H9 (cell line): ENCODE data around the gene IL13RA2. TPM values are rescaled to one million over a fixed set of nuclear protein-coding genes. Genes with fewer than 3 reads are reported as not detected.

Experiments used
- DNase-seq: peaks from one replicate; pipeline ENCODE4 v3.0.0-alpha.2; 2017
- H2AFZ ChIP-seq: one replicate; pipeline ENCODE4 v1.6.1; 2013; ENCODE audit warnings: mild to moderate bottlenecking, low read length, control low read depth, moderate library complexity
- H2AK5ac ChIP-seq: 2 replicates; pipeline ENCODE4 v1.6.1; 2013; ENCODE audit warnings: low read length, control low read depth, mixed read lengths; ENCODE audit not compliant: insufficient read length
- H2BK120ac ChIP-seq: one replicate; pipeline ENCODE4 v1.6.1; 2013; ENCODE audit warnings: low read depth, mild to moderate bottlenecking, low read length, control low read depth, inconsistent platforms; ENCODE audit not compliant: poor library complexity, severe bottlenecking
- H2BK12ac ChIP-seq: 2 replicates; pipeline ENCODE4 v1.6.1; 2013; ENCODE audit warnings: low read length, control low read depth, mixed read lengths, low read depth; ENCODE audit not compliant: insufficient read length
- H2BK15ac ChIP-seq: 2 replicates; pipeline ENCODE4 v1.6.1; 2013; ENCODE audit warnings: low read depth, low read length, control low read depth
- H2BK20ac ChIP-seq: one replicate; pipeline ENCODE4 v1.6.1; 2013; ENCODE audit warnings: low read depth, mild to moderate bottlenecking, low read length, control low read depth, inconsistent platforms; ENCODE audit not compliant: poor library complexity, severe bottlenecking
- H2BK5ac ChIP-seq: 2 replicates; pipeline ENCODE4 v1.6.1; 2013; ENCODE audit warnings: low read length, control low read depth, mixed read lengths; ENCODE audit not compliant: insufficient read length
- H3K14ac ChIP-seq: 2 replicates; pipeline ENCODE4 v1.6.1; 2013; ENCODE audit warnings: low read length, control low read depth; ENCODE audit not compliant: insufficient read depth
- H3K18ac ChIP-seq: 2 replicates; pipeline ENCODE4 v1.6.1; 2013; ENCODE audit warnings: low read depth, mild to moderate bottlenecking, mixed read lengths, low read length, control low read depth; ENCODE audit not compliant: insufficient read length
- H3K23ac ChIP-seq: 2 replicates; pipeline ENCODE4 v1.6.1; 2013; ENCODE audit warnings: low read length, control low read depth, mixed read lengths, low read depth; ENCODE audit not compliant: insufficient read length
- H3K23me2 ChIP-seq: 2 replicates; pipeline ENCODE4 v1.6.1; 2013; ENCODE audit warnings: low read depth, mild to moderate bottlenecking, mixed read lengths, low read length, control low read depth; ENCODE audit not compliant: insufficient read length, poor library complexity, severe bottlenecking
- H3K27ac ChIP-seq: 2 replicates; pipeline ENCODE4 v1.5.1; 2013; ENCODE audit warnings: low read length, control low read depth, mixed read lengths, low read depth; ENCODE audit not compliant: insufficient read length
- H3K27me3 ChIP-seq: 2 replicates; pipeline ENCODE4 v1.6.1; 2013; ENCODE audit warnings: low read length, control low read depth, inconsistent platforms; ENCODE audit not compliant: insufficient read depth
- H3K4ac ChIP-seq: 2 replicates; pipeline ENCODE4 v1.6.1; 2013; ENCODE audit warnings: low read depth, mild to moderate bottlenecking, control low read depth, inconsistent platforms, low read length, moderate library complexity
- H3K4me1 ChIP-seq: 2 replicates; pipeline ENCODE4 v1.6.1; 2013; ENCODE audit warnings: low read length, control low read depth, inconsistent platforms; ENCODE audit not compliant: insufficient read depth
- H3K4me2 ChIP-seq: 2 replicates; pipeline ENCODE4 v1.6.1; 2013; ENCODE audit warnings: low read length, control low read depth, mixed read lengths; ENCODE audit not compliant: insufficient read length, insufficient read depth
- H3K56ac ChIP-seq: 2 replicates; pipeline ENCODE4 v1.6.1; 2013; ENCODE audit warnings: low read depth, mild to moderate bottlenecking, mixed read lengths, low read length, control low read depth; ENCODE audit not compliant: insufficient read length
- H3K79me1 ChIP-seq: 2 replicates; pipeline ENCODE4 v1.6.1; 2013; ENCODE audit warnings: low read depth, mild to moderate bottlenecking, moderate library complexity, low read length, control low read depth, inconsistent platforms; ENCODE audit not compliant: insufficient read depth, poor library complexity, severe bottlenecking
- H3K79me2 ChIP-seq: 2 replicates; pipeline ENCODE4 v1.6.1; 2013; ENCODE audit warnings: low read length, control low read depth, inconsistent platforms; ENCODE audit not compliant: insufficient read depth
- H3K9ac ChIP-seq: 2 replicates; pipeline ENCODE4 v1.6.1; 2013; ENCODE audit warnings: low read length, control low read depth, mixed read lengths; ENCODE audit not compliant: insufficient read length; ENCODE audit errors: extremely low read depth
- H3K9me3 ChIP-seq: one replicate; pipeline ENCODE4 v1.6.1; 2013; ENCODE audit warnings: low read depth, low read length, inconsistent platforms; ENCODE audit not compliant: control insufficient read depth
- H3T11ph ChIP-seq: one replicate; pipeline ENCODE4 v1.6.1; 2013; ENCODE audit warnings: mild to moderate bottlenecking, low read length, control low read depth, inconsistent platforms
- H4K20me1 ChIP-seq: one replicate; pipeline ENCODE4 v1.6.1; 2013; ENCODE audit not compliant: control insufficient read depth, insufficient read length, insufficient read depth
- H4K5ac ChIP-seq: 2 replicates; pipeline ENCODE4 v1.6.1; 2013; ENCODE audit warnings: low read depth, mild to moderate bottlenecking, mixed read lengths, low read length, control low read depth; ENCODE audit not compliant: insufficient read length
- H4K8ac ChIP-seq: replicated peaks from 2 replicates; pipeline ENCODE4 v1.6.1; 2013; ENCODE audit warnings: low read length, control low read depth, mixed read lengths, low read depth; ENCODE audit not compliant: insufficient read length
- H4K91ac ChIP-seq: 2 replicates; pipeline ENCODE4 v1.6.1; 2013; ENCODE audit warnings: low read depth, mild to moderate bottlenecking, moderate library complexity, mixed read lengths, low read length, control low read depth; ENCODE audit not compliant: insufficient read length
- H3K27ac Mint-ChIP-seq, 3 experiments: 2 replicates in 2 of 3; 3 replicates in 1 of 3; pipeline ENCODE4 v1.8.0; 2020 to 2021; ENCODE audit warnings: mixed read lengths in 3 of 3, mild to moderate bottlenecking in 1 of 3, moderate library complexity in 1 of 3
- H3K27me3 Mint-ChIP-seq: 2 replicates; pipeline ENCODE4 v1.8.0; 2021; ENCODE audit warnings: low read depth, mild to moderate bottlenecking, moderate library complexity, mixed read lengths
- H3K36me3 Mint-ChIP-seq, 3 experiments: 2 replicates in 2 of 3; 3 replicates in 1 of 3; pipeline ENCODE4 v1.8.0; 2020 to 2021; ENCODE audit warnings: low read depth in 3 of 3, mixed read lengths in 3 of 3; ENCODE audit not compliant: insufficient read depth in 1 of 3
- H3K4me1 Mint-ChIP-seq, 2 experiments: 2 replicates each; pipeline ENCODE4 v1.8.0; 2020; ENCODE audit warnings: mixed read lengths in 2 of 2
- H3K4me3 Mint-ChIP-seq, 2 experiments: 2 replicates in 1 of 2; 3 replicates in 1 of 2; pipeline ENCODE4 v1.8.0; 2020 to 2021; ENCODE audit warnings: mild to moderate bottlenecking in 2 of 2, mixed read lengths in 2 of 2, moderate library complexity in 1 of 2
- H3K9me3 Mint-ChIP-seq, 2 experiments: 2 replicates in 1 of 2; 3 replicates in 1 of 2; pipeline ENCODE4 v1.8.0; 2020; ENCODE audit warnings: mild to moderate bottlenecking in 2 of 2, mixed read lengths in 2 of 2, moderate library complexity in 1 of 2
- CTCF ChIP-seq: fragments of 200-600 bp; sonication (generic); conservative IDR thresholded peaks from 3 replicates; pipeline ENCODE4 v1.8.0; 2021; ENCODE audit warnings: antibody characterized with exemption, mild to moderate bottlenecking
- total RNA-seq: library from RNA; stranded (reverse); gene quantifications from 2 replicates; pipeline ENCODE4 v1.2.1, GENCODE V29; 2021

Gene IL13RA2
- total RNA-seq, 1 experiment from 2014 or later: not detected

- no peak overlapping the region for H4K5ac ChIP-seq
- no peak overlapping the region for H2BK120ac ChIP-seq
- no peaks in the 10 kb centered on the region for H3K79me2 ChIP-seq
- H2AFZ ChIP-seq: no peak overlapping the region
- no peak for DNase-seq
- H2AK5ac ChIP-seq: no peak overlapping the region
- no peaks in the 10 kb centered on the region for H4K20me1 ChIP-seq
- H3K56ac ChIP-seq: no peak overlapping the region
- H3K27me3 Mint-ChIP-seq: peaks cover 2% of the 10 kb centered on the region
- H3K9me3 Mint-ChIP-seq: peaks cover 0 to 3% of the 10 kb centered on the region in 2 experiments; a peak in 2 of 5 replicates
- peaks cover 2 to 3% of the 10 kb centered on the region in 2 experiments; a peak in 1 of 4 replicates for H3K4me1 Mint-ChIP-seq
- no peak overlapping the region for H3K23ac ChIP-seq
- no peaks in the 10 kb centered on the region for H3K9me3 ChIP-seq
- H3K4me1 ChIP-seq: no peaks in the 10 kb centered on the region
- no peak overlapping the region for H3T11ph ChIP-seq
- no peak overlapping the region for H3K18ac ChIP-seq
- no peak overlapping the region for H3K14ac ChIP-seq
- H4K8ac ChIP-seq: no peak overlapping the region
- H3K27ac ChIP-seq: no peak overlapping the region
- no peak overlapping the region for H4K91ac ChIP-seq
- no peak overlapping the region for H3K4me2 ChIP-seq
- H2BK5ac ChIP-seq: no peak overlapping the region
- H3K23me2 ChIP-seq: no peaks in the 10 kb centered on the region
- H3K4me3 Mint-ChIP-seq: no peak overlapping the region
- no peaks in the 10 kb centered on the region for H3K36me3 Mint-ChIP-seq
- no peak overlapping the region for H2BK20ac ChIP-seq
- no peak overlapping the region for H2BK15ac ChIP-seq
- no peak overlapping the region for H3K27ac Mint-ChIP-seq
- no peaks in the 10 kb centered on the region for H3K27me3 ChIP-seq
- H3K9ac ChIP-seq: no peak overlapping the region
- H3K79me1 ChIP-seq: no peaks in the 10 kb centered on the region
- H2BK12ac ChIP-seq: no peak overlapping the region
- TF ChIP-seq CTCF: no peak
- no peak overlapping the region for H3K4ac ChIP-seq
Measured at GRCh38 chrX:114973013-114973412, 44.4 kb downstream of the IL13RA2 start.
